ENCODE measurements around the gene ATG4A. TPM values are rescaled to one million over a fixed set of nuclear protein-coding genes. Genes with fewer than 3 reads are reported as not detected.

The ATG4A gene
- total RNA-seq, 6 experiments from 2014 or later = 11.7 to 16.4 (median 12.1) TPM

DNA sequence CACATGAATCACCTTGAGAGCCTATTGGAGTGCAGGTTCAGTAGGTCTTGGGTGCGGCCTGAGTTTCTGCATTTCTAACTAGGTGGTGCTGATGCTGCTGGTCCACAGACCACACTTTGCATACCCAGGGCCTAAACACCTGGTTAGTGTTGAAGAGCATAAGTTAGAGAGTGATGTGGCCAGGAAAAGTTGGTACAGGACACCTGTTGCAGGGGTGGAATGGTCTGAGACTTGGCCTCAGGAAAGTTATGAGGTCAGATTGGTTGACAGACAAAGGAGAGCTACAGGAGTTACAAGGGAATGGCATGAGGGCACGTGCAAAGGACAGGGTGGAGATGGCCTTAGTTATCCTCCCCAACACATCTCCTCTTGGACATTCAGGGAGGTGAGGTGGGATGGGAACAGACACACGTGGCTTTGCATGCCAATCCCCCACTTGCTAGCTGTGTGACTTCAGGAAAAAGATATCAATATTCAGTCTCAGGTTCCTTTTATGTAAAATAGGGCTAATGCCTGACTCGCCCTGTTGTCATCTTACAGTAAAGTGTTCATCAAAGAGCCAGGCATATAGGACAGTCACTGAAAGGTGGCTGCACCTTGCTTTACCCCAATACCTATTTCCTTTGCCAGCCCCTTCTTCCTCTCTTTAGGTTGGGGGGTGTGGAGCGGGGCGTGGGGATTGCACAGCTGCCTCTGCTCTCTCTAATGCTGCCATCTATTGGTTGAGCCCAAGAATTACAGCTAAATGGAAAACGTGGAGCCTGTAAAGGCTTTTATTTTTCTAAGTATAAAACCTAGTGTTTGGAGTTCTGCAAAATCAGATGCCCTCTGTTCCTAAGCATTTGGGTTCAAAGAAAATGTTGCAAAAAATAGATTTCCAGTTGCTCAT is 47.5 kb downstream of the ATG4A start:
- Histone ChIP-seq H3K27me3 (no peaks in the 10 kb centered on the region), H3K27ac (no peak overlapping the region), H3K4me3 (no peak overlapping the region), H3K9me3 (no peaks in the 10 kb centered on the region), H3K36me3 (peaks cover 0 to 6% (median 0%) of the 10 kb centered on the region in 4 donors), H3K4me1 (peaks cover 0 to 2% (median 0%) of the 10 kb centered on the region in 4 donors)
- no peak for DNase-seq
- TF ChIP-seq CTCF (IDR thresholded peaks at IDR 0.05) (peak; percentile 29 to 46 (median 40)), POLR2A (IDR thresholded peaks at IDR 0.05) (no peak)
- peak; percentile 32 to 52 (median 47) for ATAC-seq
- 54% methylated on average over 7 of the region's 7 CpGs for WGBS (ENCODE audit: insufficient coverage, low coverage, low lambda C conversion rate, missing lambda C conversion rate)
- intact Hi-C loops (cut with DNase I) = no loop called here

DNA sequence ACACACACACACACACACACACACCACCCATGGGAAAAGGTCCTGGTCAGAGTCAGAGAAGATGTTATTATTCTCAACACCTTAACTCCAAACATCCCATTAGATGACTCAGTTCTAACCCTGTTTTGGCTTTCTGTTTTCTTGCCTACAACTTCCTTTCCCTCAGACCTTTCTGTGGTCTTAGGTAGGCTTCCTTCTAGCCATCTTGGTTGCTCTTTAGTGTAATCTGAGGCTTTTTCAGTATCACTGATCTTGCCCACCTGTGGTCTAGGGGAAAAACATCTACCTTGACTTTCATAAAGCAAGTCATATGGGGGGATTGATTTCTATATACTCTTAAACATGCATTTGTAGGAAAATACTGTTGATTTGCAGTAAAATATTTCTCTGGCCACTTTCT is 56.9 kb downstream of the ATG4A start:
- Histone ChIP-seq H3K36me3 (no peaks in the 10 kb centered on the region), H3K4me3 (no peak overlapping the region), H3K27me3 (no peaks in the 10 kb centered on the region), H3K4me1 (no peaks in the 10 kb centered on the region), H3K9me3 (no peaks in the 10 kb centered on the region), H3K27ac (no peak overlapping the region)
- DNase-seq (no peak), ATAC-seq (no peak)
- intact Hi-C loops (cut with DNase I) = no loop called here
- TF ChIP-seq POLR2A (IDR thresholded peaks at IDR 0.05) (no peak), CTCF (IDR thresholded peaks at IDR 0.05) (no peak)

DNA sequence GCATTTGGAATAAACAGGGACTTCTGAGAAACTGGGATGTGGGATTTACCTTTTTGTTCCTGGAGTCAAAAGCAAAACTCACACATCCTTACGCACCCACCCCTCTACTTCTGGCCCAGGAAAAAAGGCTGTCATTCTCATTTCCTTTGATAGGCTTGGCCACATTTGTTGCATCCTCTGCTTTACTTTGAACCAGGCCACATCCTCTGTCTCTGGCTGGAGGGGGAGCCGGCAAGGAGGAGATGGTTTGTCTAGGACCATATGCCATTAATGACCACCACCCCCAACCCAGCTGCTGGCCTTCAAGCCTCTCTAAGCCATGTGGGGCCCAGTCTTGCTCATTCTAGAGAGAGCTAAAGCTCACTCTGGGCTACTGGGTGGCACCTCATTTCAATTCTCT is 64.5 kb downstream of the ATG4A start:
- intact Hi-C loops (cut with DNase I) = no loop called here
- TF ChIP-seq POLR2A (IDR thresholded peaks at IDR 0.05) (no peak), CTCF (IDR thresholded peaks at IDR 0.05) (no peak)
- no peaks in the 10 kb centered on the region for H3K27me3 ChIP-seq
- no peak overlapping the region for H3K27ac ChIP-seq
- no peaks in the 10 kb centered on the region for H3K9me3 ChIP-seq
- 85% methylated on average over 2 of the region's 2 CpGs for WGBS (ENCODE audit: insufficient coverage, low coverage, low lambda C conversion rate, missing lambda C conversion rate)
- no peaks in the 10 kb centered on the region for H3K36me3 ChIP-seq
- no peak for ATAC-seq
- H3K4me3 ChIP-seq = no peak overlapping the region
- DNase-seq = no peak
- H3K4me1 ChIP-seq = no peaks in the 10 kb centered on the region

- WGBS (ENCODE audit: insufficient coverage, low coverage, low lambda C conversion rate, missing lambda C conversion rate) = 100% methylated on average over 1 of the region's 8 CpGs
- Histone ChIP-seq H3K9me3 (no peaks in the 10 kb centered on the region), H3K36me3 (no peaks in the 10 kb centered on the region), H3K4me1 (no peaks in the 10 kb centered on the region), H3K27ac (no peak overlapping the region), H3K27me3 (no peaks in the 10 kb centered on the region), H3K4me3 (no peak overlapping the region)
- no peak for TF ChIP-seq CTCF (IDR thresholded peaks at IDR 0.05)
- TF ChIP-seq POLR2A (IDR thresholded peaks at IDR 0.05) = no peak
- DNase-seq = no peak
- ATAC-seq = peak in 1 of 4 donors; percentile 17
- intact Hi-C loops (cut with DNase I) = no loop called here
Measured at GRCh38 chrX:108156934-108157466, 65.4 kb downstream of the ATG4A start.

Measured in right lobe of liver (tissue), 6 donors.